ENCODE data around the gene SSR1. TPM values are rescaled to one million over a fixed set of nuclear protein-coding genes. Genes with fewer than 3 reads are reported as not detected.

SSR1 gene
- polyA plus RNA-seq, 1 experiment: 173 TPM

DNA sequence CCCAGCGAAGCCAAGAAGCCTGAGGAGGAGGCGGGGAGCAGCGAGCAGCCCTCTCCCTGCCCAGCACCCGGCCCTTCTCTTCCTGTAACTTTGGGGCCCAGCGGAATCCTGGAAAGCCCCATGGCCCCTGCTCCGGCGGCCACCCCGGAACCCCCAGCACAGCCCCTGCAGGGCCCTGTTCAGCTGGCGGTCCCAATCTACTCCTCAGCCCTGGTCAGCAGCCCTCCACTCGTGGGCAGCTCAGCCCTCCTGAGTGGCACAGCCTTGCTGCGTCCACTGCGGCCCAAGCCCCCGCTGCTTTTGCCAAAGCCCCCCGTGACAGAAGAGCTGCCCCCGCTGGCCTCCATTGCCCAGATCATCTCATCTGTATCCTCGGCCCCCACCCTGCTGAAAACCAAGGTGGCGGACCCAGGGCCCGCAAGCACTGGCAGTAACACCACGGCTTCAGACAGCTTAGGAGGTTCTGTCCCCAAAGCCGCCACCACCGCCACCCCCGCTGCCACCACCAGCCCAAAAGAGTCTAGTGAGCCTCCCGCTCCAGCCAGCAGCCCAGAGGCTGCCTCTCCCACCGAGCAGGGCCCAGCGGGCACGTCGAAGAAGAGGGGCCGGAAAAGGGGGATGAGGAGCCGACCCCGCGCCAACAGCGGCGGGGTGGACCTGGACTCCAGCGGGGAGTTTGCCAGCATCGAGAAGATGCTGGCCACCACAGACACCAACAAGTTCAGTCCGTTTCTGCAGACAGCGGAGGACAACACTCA, 81.9 kb downstream of the SSR1 start:
- TF ChIP-seq, protein P1, sequence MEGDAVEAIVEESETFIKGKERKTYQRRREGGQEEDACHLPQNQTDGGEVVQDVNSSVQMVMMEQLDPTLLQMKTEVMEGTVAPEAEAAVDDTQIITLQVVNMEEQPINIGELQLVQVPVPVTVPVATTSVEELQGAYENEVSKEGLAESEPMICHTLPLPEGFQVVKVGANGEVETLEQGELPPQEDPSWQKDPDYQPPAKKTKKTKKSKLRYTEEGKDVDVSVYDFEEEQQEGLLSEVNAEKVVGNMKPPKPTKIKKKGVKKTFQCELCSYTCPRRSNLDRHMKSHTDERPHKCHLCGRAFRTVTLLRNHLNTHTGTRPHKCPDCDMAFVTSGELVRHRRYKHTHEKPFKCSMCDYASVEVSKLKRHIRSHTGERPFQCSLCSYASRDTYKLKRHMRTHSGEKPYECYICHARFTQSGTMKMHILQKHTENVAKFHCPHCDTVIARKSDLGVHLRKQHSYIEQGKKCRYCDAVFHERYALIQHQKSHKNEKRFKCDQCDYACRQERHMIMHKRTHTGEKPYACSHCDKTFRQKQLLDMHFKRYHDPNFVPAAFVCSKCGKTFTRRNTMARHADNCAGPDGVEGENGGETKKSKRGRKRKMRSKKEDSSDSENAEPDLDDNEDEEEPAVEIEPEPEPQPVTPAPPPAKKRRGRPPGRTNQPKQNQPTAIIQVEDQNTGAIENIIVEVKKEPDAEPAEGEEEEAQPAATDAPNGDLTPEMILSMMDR (IDR thresholded peaks at IDR 0.05; ENCODE audit: insufficient read depth, low read depth, low read length): no peak
- no peaks in the 10 kb centered on the region for H3K27me3 ChIP-seq (ENCODE audit: control insufficient read depth, insufficient read depth, low read length)
- DNase-seq (ENCODE audit: low read depth): no peak
- ChIA-PET POLR2A (no interaction called here), CTCF (interaction anchor here (0.9 kb wide), 1 partner anchor 11 kb away, joined by 3 read pairs; no protein-coding TSS in a partner anchor)
- H3K36me3 ChIP-seq (ENCODE audit: control insufficient read depth, insufficient read depth, low read length): peaks cover 43% of the 10 kb centered on the region
- no peak overlapping the region for H3K4me3 ChIP-seq (ENCODE audit: low read depth, low read length)

DNA sequence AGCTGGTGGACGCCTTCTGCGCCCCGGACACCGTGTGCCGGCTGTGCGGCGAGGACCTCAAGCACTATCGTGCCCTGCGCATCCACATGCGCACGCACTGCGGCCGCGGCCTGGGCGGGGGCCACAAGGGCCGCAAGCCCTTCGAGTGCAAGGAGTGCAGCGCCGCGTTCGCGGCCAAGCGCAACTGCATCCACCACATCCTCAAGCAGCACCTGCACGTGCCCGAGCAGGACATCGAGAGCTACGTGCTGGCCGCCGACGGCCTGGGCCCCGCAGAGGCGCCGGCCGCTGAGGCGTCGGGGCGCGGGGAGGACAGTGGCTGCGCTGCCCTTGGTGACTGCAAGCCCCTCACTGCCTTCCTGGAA, 82.7 kb downstream of the SSR1 start:
- no peak for DNase-seq (ENCODE audit: low read depth)
- ChIA-PET POLR2A (no interaction called here), CTCF (no interaction called here)
- Histone ChIP-seq H3K27me3 (ENCODE audit: control insufficient read depth, insufficient read depth, low read length) (no peaks in the 10 kb centered on the region), H3K36me3 (ENCODE audit: control insufficient read depth, insufficient read depth, low read length) (peaks cover 41% of the 10 kb centered on the region), H3K4me3 (ENCODE audit: low read depth, low read length) (no peak overlapping the region)
- TF ChIP-seq, protein P1 (IDR thresholded peaks at IDR 0.05; ENCODE audit: insufficient read depth, low read depth, low read length): no peak

DNA sequence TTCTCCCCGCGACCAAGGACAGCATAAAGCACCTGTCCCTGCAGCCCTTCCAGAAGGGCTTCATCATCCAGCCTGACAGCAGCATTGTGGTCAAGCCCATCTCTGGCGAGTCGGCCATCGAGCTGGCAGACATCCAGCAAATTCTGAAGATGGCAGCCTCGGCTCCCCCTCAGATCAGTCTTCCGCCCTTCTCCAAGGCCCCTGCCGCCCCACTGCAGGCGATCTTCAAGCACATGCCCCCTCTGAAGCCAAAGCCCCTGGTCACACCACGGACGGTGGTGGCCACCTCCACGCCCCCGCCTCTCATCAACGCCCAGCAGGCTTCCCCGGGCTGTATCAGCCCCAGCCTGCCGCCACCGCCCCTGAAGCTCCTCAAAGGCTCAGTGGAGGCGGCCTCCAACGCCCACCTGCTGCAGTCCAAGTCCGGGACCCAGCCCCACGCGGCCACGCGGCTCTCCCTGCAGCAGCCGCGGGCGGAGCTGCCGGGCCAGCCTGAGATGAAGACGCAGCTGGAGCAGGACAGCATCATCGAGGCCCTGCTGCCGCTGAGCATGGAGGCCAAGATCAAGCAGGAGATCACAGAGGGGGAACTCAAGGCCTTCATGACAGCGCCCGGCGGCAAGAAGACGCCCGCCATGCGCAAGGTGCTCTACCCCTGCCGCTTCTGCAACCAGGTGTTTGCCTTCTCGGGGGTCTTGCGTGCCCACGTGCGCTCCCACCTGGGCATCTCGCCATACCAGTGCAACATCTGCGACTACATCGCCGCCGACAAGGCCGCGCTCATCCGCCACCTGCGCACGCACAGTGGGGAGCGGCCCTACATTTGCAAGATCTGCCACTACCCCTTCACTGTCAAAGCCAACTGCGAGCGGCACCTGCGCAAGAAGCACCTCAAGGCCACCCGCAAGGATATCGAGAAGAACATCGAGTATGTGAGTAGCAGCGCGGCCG, 83.3 kb downstream of the SSR1 start:
- TF ChIP-seq, protein P1 (IDR thresholded peaks at IDR 0.05; ENCODE audit: insufficient read depth, low read depth, low read length): no peak
- peaks cover 41% of the 10 kb centered on the region for H3K36me3 ChIP-seq (ENCODE audit: control insufficient read depth, insufficient read depth, low read length)
- no peak for DNase-seq (ENCODE audit: low read depth)
- H3K27me3 ChIP-seq (ENCODE audit: control insufficient read depth, insufficient read depth, low read length): no peaks in the 10 kb centered on the region
- no peak overlapping the region for H3K4me3 ChIP-seq (ENCODE audit: low read depth, low read length)
- ChIA-PET POLR2A (no interaction called here), CTCF (interaction anchor here (1.4 kb wide), 1 partner anchor 9 kb away, joined by 7 read pairs; no protein-coding TSS in a partner anchor)

DNA sequence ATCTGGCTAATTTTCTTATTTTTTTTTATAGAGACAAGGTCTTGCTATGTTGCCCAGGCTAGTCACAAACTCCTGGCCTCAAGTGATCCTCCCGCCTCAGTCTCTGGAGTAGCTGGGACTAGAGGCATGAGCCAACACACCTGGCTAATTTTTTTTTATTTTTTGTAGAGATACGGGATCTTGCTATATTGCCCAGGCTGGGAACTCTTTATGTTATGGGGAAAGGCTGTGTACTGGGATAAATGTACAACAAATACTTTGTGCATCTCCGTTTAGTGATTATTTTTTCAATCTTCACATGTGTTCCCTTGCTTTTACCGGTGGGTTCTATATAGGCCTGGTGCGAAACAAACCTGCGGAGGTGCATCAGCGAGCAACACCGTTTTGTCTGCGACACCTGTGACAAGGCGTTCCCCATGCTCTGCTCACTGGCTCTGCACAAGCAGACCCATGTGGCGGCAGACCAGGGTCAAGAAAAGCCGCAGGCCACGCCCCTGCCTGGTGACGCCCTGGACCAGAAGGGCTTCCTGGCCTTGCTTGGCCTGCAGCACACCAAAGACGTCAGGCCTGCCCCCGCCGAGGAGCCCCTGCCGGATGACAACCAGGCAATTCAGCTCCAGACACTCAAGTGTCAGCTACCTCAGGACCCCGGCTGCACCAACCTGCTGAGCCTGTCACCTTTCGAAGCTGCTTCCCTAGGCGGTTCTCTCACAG, 84.2 kb downstream of the SSR1 start:
- DNase-seq (ENCODE audit: low read depth): no peak
- peaks cover 43% of the 10 kb centered on the region for H3K36me3 ChIP-seq (ENCODE audit: control insufficient read depth, insufficient read depth, low read length)
- no peak overlapping the region for H3K4me3 ChIP-seq (ENCODE audit: low read depth, low read length)
- TF ChIP-seq, protein P1 (IDR thresholded peaks at IDR 0.05; ENCODE audit: insufficient read depth, low read depth, low read length): no peak
- H3K27me3 ChIP-seq (ENCODE audit: control insufficient read depth, insufficient read depth, low read length): no peaks in the 10 kb centered on the region
- ChIA-PET CTCF (interaction anchor here (1.4 kb wide), 1 partner anchor 10 kb away, joined by 7 read pairs; no protein-coding TSS in a partner anchor), POLR2A (no interaction called here)
